ENCODE measurements around the gene TRAF2.
A peak's percentile ranks its signal among the peaks of the same experiment; 100 is the strongest.

Gene TRAF2

GRCh38 chr9:136896027-136896426, 9.7 kb downstream of the TRAF2 start:
- intact Hi-C loops (cut with DNase I), result no loop called here
- no peak for DNase-seq

GRCh38 chr9:136898483-136899100, 12.3 kb downstream of the TRAF2 start:
- intact Hi-C loops (cut with DNase I), result no loop called here
- no peak for DNase-seq

GRCh38 chr9:136899196-136899595, 12.9 kb downstream of the TRAF2 start:
- peak in 12 of 42 donors; percentile 23 to 66 (median 38) for DNase-seq
- intact Hi-C loops (cut with DNase I), result no loop called here

- no peak for DNase-seq
These were observed 14.2 kb downstream of the TRAF2 start for GRCh38 chr9:136900556-136900955.

GRCh38 chr9:136900988-136901515, 14.7 kb downstream of the TRAF2 start:
- DNase-seq, result no peak
- intact Hi-C loops (cut with DNase I), result no loop called here

More at GRCh38 chr9:136900556-136900955, 14.2 kb downstream of the TRAF2 start:
- intact Hi-C loops (cut with DNase I), result no loop called here

GRCh38 chr9:136901516-136902258, 15.4 kb downstream of the TRAF2 start:
- no peak for DNase-seq

GRCh38 chr9:136902259-136902821, 16.0 kb downstream of the TRAF2 start:
- no peak for DNase-seq
- intact Hi-C loops (cut with DNase I), result no loop called here

More at GRCh38 chr9:136901516-136902258, 15.4 kb downstream of the TRAF2 start:
- intact Hi-C loops (cut with DNase I), result no loop called here

- intact Hi-C loops (cut with DNase I), result no loop called here
- no peak for DNase-seq
These were observed 16.8 kb downstream of the TRAF2 start for GRCh38 chr9:136903041-136903554.

GRCh38 chr9:136906266-136906665, 19.9 kb downstream of the TRAF2 start:
- intact Hi-C loops (cut with DNase I), result no loop called here
- DNase-seq, result no peak

- intact Hi-C loops (cut with DNase I), result no loop called here
- DNase-seq, result no peak
These were observed 20.9 kb downstream of the TRAF2 start for GRCh38 chr9:136907011-136907914.

- DNase-seq, result no peak
- intact Hi-C loops (cut with DNase I), result no loop called here
These were observed 24.0 kb downstream of the TRAF2 start for GRCh38 chr9:136910197-136910900.

- DNase-seq, result no peak
- intact Hi-C loops (cut with DNase I), result no loop called here
These were observed 24.6 kb downstream of the TRAF2 start for GRCh38 chr9:136910901-136911245.

- intact Hi-C loops (cut with DNase I), result no loop called here
- no peak for DNase-seq
These were observed 27.6 kb downstream of the TRAF2 start for GRCh38 chr9:136913701-136914438.

- intact Hi-C loops (cut with DNase I), result no loop called here
- peak in 13 of 42 donors; percentile 6 to 60 (median 31) for DNase-seq
These were observed 29.5 kb downstream of the TRAF2 start for GRCh38 chr9:136915632-136916329.

- no peak for DNase-seq
- intact Hi-C loops (cut with DNase I), result no loop called here
These were observed 30.2 kb downstream of the TRAF2 start for GRCh38 chr9:136916330-136917184.

GRCh38 chr9:136917902-136918301, 31.6 kb downstream of the TRAF2 start:
- DNase-seq, result no peak
- intact Hi-C loops (cut with DNase I), result no loop called here
